MM.1S (cell line): ENCODE measurements around the gene FADS3.

Source experiments
- DNase-seq: peaks from one replicate; pipeline ENCODE4 v3.0.0-alpha.2; 2015
- H2AFZ ChIP-seq: fragments of 300-600 bp; sonication (generic); 2 replicates; pipeline ENCODE4 v1.6.0; 2016; ENCODE audit warnings: antibody characterized with exemption, low read length
- H3F3A ChIP-seq: fragments of 300-600 bp; sonication (generic); 2 replicates; pipeline ENCODE4 v1.6.1; 2016; ENCODE audit warnings: mild to moderate bottlenecking, antibody characterized with exemption, low read length, moderate library complexity, mixed read lengths; ENCODE audit not compliant: insufficient read depth
- H3K27ac ChIP-seq: fragments of 300-600 bp; sonication (generic); 2 replicates; pipeline ENCODE4 v1.5.1; 2016; ENCODE audit warnings: mild to moderate bottlenecking, low read length
- H3K27me3 ChIP-seq: fragments of 300-600 bp; sonication (generic); replicated peaks from 2 replicates; pipeline ENCODE4 v1.6.0; 2016; ENCODE audit warnings: low read length; ENCODE audit not compliant: insufficient read depth
- H3K36me3 ChIP-seq: fragments of 300-600 bp; sonication (generic); replicated peaks from 2 replicates; pipeline ENCODE4 v1.6.1; 2016; ENCODE audit warnings: mild to moderate bottlenecking, low read length, mixed read lengths; ENCODE audit not compliant: insufficient read depth
- H3K4me1 ChIP-seq: fragments of 300-600 bp; sonication (generic); 2 replicates; pipeline ENCODE4 v1.6.1; 2016; ENCODE audit warnings: low read length, mixed read lengths
- H3K4me2 ChIP-seq: fragments of 300-600 bp; sonication (generic); 2 replicates; pipeline ENCODE4 v1.6.0; 2016; ENCODE audit warnings: low read depth, low read length
- H3K4me3 ChIP-seq: fragments of 300-600 bp; sonication (generic); 2 replicates; pipeline ENCODE4 v1.5.1; 2016; ENCODE audit warnings: low read length, mixed read lengths
- H3K79me2 ChIP-seq: fragments of 300-600 bp; sonication (generic); 2 replicates; pipeline ENCODE4 v1.6.1; 2016; ENCODE audit warnings: mixed run types, low read length, mixed read lengths
- H3K9ac ChIP-seq: fragments of 300-600 bp; sonication (generic); 2 replicates; pipeline ENCODE4 v1.6.1; 2016; ENCODE audit warnings: low read length, mixed read lengths
- H3K9me2 ChIP-seq: fragments of 300-600 bp; sonication (generic); replicated peaks from 2 replicates; pipeline ENCODE4 v1.6.1; 2016; ENCODE audit warnings: mild to moderate bottlenecking, low read length, mixed read lengths; ENCODE audit not compliant: insufficient read depth
- H3K9me3 ChIP-seq: fragments of 300-600 bp; sonication (generic); replicated peaks from 2 replicates; pipeline ENCODE4 v1.6.1; 2016; ENCODE audit warnings: mild to moderate bottlenecking, low read length, mixed read lengths; ENCODE audit not compliant: insufficient read depth
- H4K20me1 ChIP-seq: fragments of 300-600 bp; sonication (generic); 2 replicates; pipeline ENCODE4 v1.6.1; 2016; ENCODE audit warnings: mild to moderate bottlenecking, low read length, moderate library complexity, mixed read lengths; ENCODE audit not compliant: insufficient read depth
- CTCF ChIP-seq: fragments of 300-600 bp; sonication (generic); IDR thresholded peaks from 2 replicates; pipeline ENCODE4 v1.5.1; 2016; ENCODE audit warnings: antibody characterized with exemption, low read length, mixed read lengths
- EZH2 ChIP-seq: fragments of 300-600 bp; sonication (generic); optimal IDR thresholded peaks from 2 replicates; pipeline ENCODE3; 2017; ENCODE audit warnings: low read depth, mild to moderate bottlenecking, antibody characterized with exemption, low read length, mixed read lengths
- EZH2phosphoT487 ChIP-seq: fragments of 300-600 bp; sonication (generic); IDR thresholded peaks from 2 replicates; pipeline ENCODE4 v1.6.1; 2018; ENCODE audit warnings: antibody characterized with exemption, low read length

Gene FADS3

GRCh38 chr11:61827571-61828378, 63.6 kb downstream of the FADS3 start, which contains the start of gene FADS2:
FADS2 (plus strand) TSS chr11:61828300; CDS start chr11:61828391, 91 bp downstream.
- DNase-seq = no peak
- no peak within 1 kb of the TSS for H3K27ac ChIP-seq
- H3K4me2 ChIP-seq = peak within 1 kb of the TSS; percentile 67
- TF ChIP-seq EZH2phosphoT487 (0 out of 2 replicates have a peak, but pooled peaks have one; percentile 49), CTCF (no peak)
- no peaks in the 10 kb centered on the region for H3F3A ChIP-seq
- no peaks in the 10 kb centered on the region for H3K79me2 ChIP-seq
- no peak within 1 kb of the TSS for H3K9ac ChIP-seq
- H2AFZ ChIP-seq = peak within 1 kb of the TSS; percentile 27
- no peaks in the 10 kb centered on the region for H4K20me1 ChIP-seq
- H3K9me2 ChIP-seq = no peaks in the 10 kb centered on the region
- peak within 1 kb of the TSS; percentile 35 for H3K4me3 ChIP-seq
- peaks cover 41% of the 10 kb centered on the region for H3K27me3 ChIP-seq
- no peaks in the 10 kb centered on the region for H3K9me3 ChIP-seq
- 0 out of 2 replicates have a peak, but pooled peaks cover 9% of the 10 kb centered on the region for H3K4me1 ChIP-seq
- no peaks in the 10 kb centered on the region for H3K36me3 ChIP-seq

DNA sequence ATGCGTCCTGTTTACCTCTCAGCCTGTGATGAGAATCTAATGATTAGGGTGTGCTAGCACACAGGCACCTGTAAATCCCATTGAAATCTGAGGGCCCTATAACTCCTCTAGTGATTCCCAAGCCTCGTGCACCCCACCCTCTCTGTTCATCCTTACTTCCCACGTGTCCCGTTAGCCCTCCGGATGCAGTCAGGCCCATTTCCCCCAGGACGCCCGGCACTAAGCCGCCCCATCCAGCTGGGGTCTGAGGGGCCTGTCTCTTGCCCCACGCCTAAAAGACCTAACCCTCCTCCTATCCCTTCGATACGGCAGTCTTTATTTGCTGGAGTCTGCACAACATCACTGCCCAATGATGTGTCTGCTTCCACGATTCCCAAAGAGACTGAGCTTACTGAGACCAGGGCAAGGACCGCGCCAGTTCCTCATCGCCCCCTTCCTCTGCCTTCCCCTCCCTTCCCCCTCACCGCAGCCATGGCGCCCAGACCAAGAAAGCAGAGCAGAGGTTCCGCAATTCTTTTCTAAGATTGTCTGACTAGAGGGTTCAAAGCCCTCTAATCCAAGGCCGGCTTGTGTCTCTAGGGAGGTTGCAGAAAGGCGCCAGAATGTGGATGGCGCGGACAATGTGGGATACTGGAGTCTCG, 64.3 kb downstream of the FADS3 start:
- Histone ChIP-seq H3K4me3 (no peak overlapping the region), H3K36me3 (no peaks in the 10 kb centered on the region), H3K27me3 (peaks cover 41% of the 10 kb centered on the region), H3K27ac (no peak overlapping the region), H3K9me2 (no peaks in the 10 kb centered on the region), H4K20me1 (no peaks in the 10 kb centered on the region), H3K9me3 (no peaks in the 10 kb centered on the region), H2AFZ (no peak overlapping the region), H3F3A (no peaks in the 10 kb centered on the region), H3K4me1 (0 out of 2 replicates have a peak, but pooled peaks cover 3% of the 10 kb centered on the region), H3K9ac (no peak overlapping the region), H3K4me2 (no peak overlapping the region), H3K79me2 (no peaks in the 10 kb centered on the region)
- no peak for DNase-seq
- no peak for TF ChIP-seq EZH2phosphoT487
- no peak for TF ChIP-seq EZH2
- TF ChIP-seq CTCF = no peak
